HepG2 (cell line): ENCODE data around the gene TAMALIN. TPM values are rescaled to one million over a fixed set of nuclear protein-coding genes. Genes with fewer than 3 reads are reported as not detected.

Experiments used
- BORCS8-MEF2B ChIP-seq: sonication (generic); formaldehyde crosslinking; IDR thresholded peaks from 2 replicates; pipeline ENCODE4 v1.8.0; 2022; ENCODE audit warnings: mild to moderate bottlenecking, missing genetic modification reagents
- CERS6 ChIP-seq: sonication (generic); formaldehyde crosslinking; IDR thresholded peaks from 2 replicates; pipeline ENCODE4 v1.5.0; 2020; ENCODE audit warnings: missing genetic modification reagents
- DMAP1 ChIP-seq: IDR thresholded peaks from 2 replicates; pipeline ENCODE4 v1.6.1; 2016
- ELF1 ChIP-seq: sonication (generic); formaldehyde crosslinking; IDR thresholded peaks from 2 replicates; pipeline ENCODE4 v1.4.0; 2020; ENCODE audit warnings: missing genetic modification reagents
- ETV5 ChIP-seq: IDR thresholded peaks from 2 replicates; pipeline ENCODE4 v1.6.1; 2018; ENCODE audit warnings: missing biosample characterization, missing genetic modification reagents, inconsistent platforms, borderline replicate concordance
- FOXA3 ChIP-seq: IDR thresholded peaks from 2 replicates; pipeline ENCODE4 v1.6.1; 2016; ENCODE audit warnings: missing genetic modification reagents, missing compliant biosample characterization
- MLX ChIP-seq: IDR thresholded peaks from 2 replicates; pipeline ENCODE4 v1.6.1; 2016
- MTA3 ChIP-seq: sonication (generic); formaldehyde crosslinking; IDR thresholded peaks from 2 replicates; pipeline ENCODE4 v1.4.0; 2020; ENCODE audit warnings: missing genetic modification reagents
- PCBP1 ChIP-seq: fragments of 200-400 bp; formaldehyde crosslinking; IDR thresholded peaks from 2 replicates; pipeline ENCODE4 v1.6.1; 2017; ENCODE audit warnings: mild to moderate bottlenecking, low read depth, low read length, borderline replicate concordance
- PHF5A ChIP-seq: IDR thresholded peaks from one replicate; pipeline ENCODE4 v1.6.1; 2018; ENCODE audit warnings: low read depth, missing genetic modification reagents; ENCODE audit not compliant: unreplicated experiment
- PITX1 ChIP-seq: sonication (generic); formaldehyde crosslinking; IDR thresholded peaks from 2 replicates; pipeline ENCODE4 v1.5.1; 2020; ENCODE audit warnings: mild to moderate bottlenecking, missing genetic modification reagents
- POLR2A ChIP-seq, 2 experiments: IDR thresholded peaks; 2 replicates each; pipeline ENCODE4 v1.6.1; 2011; ENCODE audit warnings: low read depth in 2 of 2, low read length in 2 of 2, mild to moderate bottlenecking in 1 of 2, moderate library complexity in 1 of 2; ENCODE audit not compliant: insufficient read depth in 1 of 2
- POLR2AphosphoS5 ChIP-seq: IDR thresholded peaks from 2 replicates; pipeline ENCODE4 v1.6.1; 2012; ENCODE audit warnings: low read depth, low read length
- POLR2G ChIP-seq: fragments of 200-400 bp; formaldehyde crosslinking; IDR thresholded peaks from 2 replicates; pipeline ENCODE4 v1.6.1; 2018; ENCODE audit warnings: mild to moderate bottlenecking, low read depth, low read length, moderate library complexity
- RBFOX2 ChIP-seq: fragments of 200-400 bp; formaldehyde crosslinking; IDR thresholded peaks from 2 replicates; pipeline ENCODE4 v1.6.1; 2017; ENCODE audit warnings: low read depth, mild to moderate bottlenecking, low read length
- SMAD9 ChIP-seq: sonication (generic); formaldehyde crosslinking; IDR thresholded peaks from 2 replicates; pipeline ENCODE4 v1.5.1; 2020; ENCODE audit warnings: mild to moderate bottlenecking, missing genetic modification reagents
- TEAD3 ChIP-seq: optimal IDR thresholded peaks from 2 replicates; pipeline ENCODE3; 2016; ENCODE audit warnings: borderline replicate concordance
- ZFP36L2 ChIP-seq: sonication (generic); formaldehyde crosslinking; IDR thresholded peaks from 2 replicates; pipeline ENCODE4 v1.4.0; 2020; ENCODE audit warnings: missing genetic modification reagents
- ZFP41 ChIP-seq: sonication (generic); formaldehyde crosslinking; IDR thresholded peaks from 2 replicates; pipeline ENCODE4 v1.4.0; 2020; ENCODE audit warnings: mild to moderate bottlenecking, missing genetic modification reagents, borderline replicate concordance
- ZNF468 ChIP-seq: sonication (generic); formaldehyde crosslinking; IDR thresholded peaks from 2 replicates; pipeline ENCODE4 v1.8.0; 2022; ENCODE audit warnings: mild to moderate bottlenecking, moderate library complexity, missing genetic modification reagents
- ZNF724P ChIP-seq: sonication (generic); formaldehyde crosslinking; IDR thresholded peaks from 2 replicates; pipeline ENCODE4 v1.8.0; 2022; ENCODE audit warnings: missing genetic modification reagents, borderline replicate concordance
- polyA plus RNA-seq, 8 experiments: library from polyadenylated mRNA; depleted of rRNA in 3 of 8; stranded (reverse) in 7 of 8; unstranded in 1 of 8; fragments of >200 nt; fragmentation: Illumina TruSeq in 4 of 8; extraction: Trizol in 4 of 8; gene quantifications; 2 replicates each; pipeline versions ENCODE4 v1.2.1 to v1.2.3, GENCODE V29; 2011 to 2016; ENCODE audit warnings: low read depth in 4 of 8, missing spikeins in 1 of 8, mixed read lengths in 1 of 8; ENCODE audit not compliant: insufficient read depth in 1 of 8
- total RNA-seq, 5 experiments: library from RNA; depleted of rRNA; stranded (reverse); fragments of >200 nt; fragmentation: Illumina TruSeq; extraction: Trizol; gene quantifications; 2 replicates each; pipeline ENCODE4 v1.2.3, GENCODE V29; 2016; ENCODE audit warnings: low read depth in 1 of 5
- TF ChIP-seq, protein P1 (sequence below): conservative IDR thresholded peaks from 2 replicates; pipeline ENCODE4 v1.6.1; 2018; ENCODE audit warnings: missing genetic modification reagents
- TF ChIP-seq, protein P2 (sequence below): sonication (generic); formaldehyde crosslinking; conservative IDR thresholded peaks from 2 replicates; pipeline ENCODE4 v1.8.0; 2022; ENCODE audit warnings: low read depth, missing genetic modification reagents
- TF ChIP-seq, protein P3 (sequence below): sonication (generic); formaldehyde crosslinking; IDR thresholded peaks from 2 replicates; pipeline ENCODE4; 2020; ENCODE audit warnings: missing genetic modification reagents, mild to moderate bottlenecking, borderline replicate concordance
- TF ChIP-seq, protein P4 (sequence below): sonication (generic); formaldehyde crosslinking; IDR thresholded peaks from 2 replicates; pipeline ENCODE4 v1.5.0; 2020; ENCODE audit warnings: missing genetic modification reagents, mild to moderate bottlenecking, borderline replicate concordance

TAMALIN gene
- total and polyA plus RNA-seq, 2 of the 13 experiments (the other 11 are each of a cell fraction or from before 2014, with no cell fraction given) = 2.9 to 10.9 TPM

- no peak for TF ChIP-seq ZFP36L2
- peak; percentile 49; the same call in 1 of the 2 replicates for TF ChIP-seq DMAP1
- peak; percentile 50 for TF ChIP-seq TEAD3 (CRISPR knock-in tag)
- TF ChIP-seq MLX (CRISPR knock-in tag) = no peak
- TF ChIP-seq, protein P1, sequence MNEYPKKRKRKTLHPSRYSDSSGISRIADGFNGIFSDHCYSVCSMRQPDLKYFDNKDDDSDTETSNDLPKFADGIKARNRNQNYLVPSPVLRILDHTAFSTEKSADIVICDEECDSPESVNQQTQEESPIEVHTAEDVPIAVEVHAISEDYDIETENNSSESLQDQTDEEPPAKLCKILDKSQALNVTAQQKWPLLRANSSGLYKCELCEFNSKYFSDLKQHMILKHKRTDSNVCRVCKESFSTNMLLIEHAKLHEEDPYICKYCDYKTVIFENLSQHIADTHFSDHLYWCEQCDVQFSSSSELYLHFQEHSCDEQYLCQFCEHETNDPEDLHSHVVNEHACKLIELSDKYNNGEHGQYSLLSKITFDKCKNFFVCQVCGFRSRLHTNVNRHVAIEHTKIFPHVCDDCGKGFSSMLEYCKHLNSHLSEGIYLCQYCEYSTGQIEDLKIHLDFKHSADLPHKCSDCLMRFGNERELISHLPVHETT (CRISPR knock-in tag) = no peak
- TF ChIP-seq ZFP41 (CRISPR knock-in tag) = no peak
- TF ChIP-seq POLR2G = peak; percentile 76
- TF ChIP-seq, protein P2, sequence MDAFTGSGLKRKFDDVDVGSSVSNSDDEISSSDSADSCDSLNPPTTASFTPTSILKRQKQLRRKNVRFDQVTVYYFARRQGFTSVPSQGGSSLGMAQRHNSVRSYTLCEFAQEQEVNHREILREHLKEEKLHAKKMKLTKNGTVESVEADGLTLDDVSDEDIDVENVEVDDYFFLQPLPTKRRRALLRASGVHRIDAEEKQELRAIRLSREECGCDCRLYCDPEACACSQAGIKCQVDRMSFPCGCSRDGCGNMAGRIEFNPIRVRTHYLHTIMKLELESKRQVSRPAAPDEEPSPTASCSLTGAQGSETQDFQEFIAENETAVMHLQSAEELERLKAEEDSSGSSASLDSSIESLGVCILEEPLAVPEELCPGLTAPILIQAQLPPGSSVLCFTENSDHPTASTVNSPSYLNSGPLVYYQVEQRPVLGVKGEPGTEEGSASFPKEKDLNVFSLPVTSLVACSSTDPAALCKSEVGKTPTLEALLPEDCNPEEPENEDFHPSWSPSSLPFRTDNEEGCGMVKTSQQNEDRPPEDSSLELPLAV (CRISPR knock-in tag) = no peak
- no peak; the same call in 1 of the 2 replicates for TF ChIP-seq ETV5 (CRISPR knock-in tag)
- TF ChIP-seq RBFOX2 = no peak
- TF ChIP-seq ZNF468 (CRISPR knock-in tag) = no peak
- TF ChIP-seq PHF5A (CRISPR knock-in tag) = no peak
- TF ChIP-seq FOXA3 (CRISPR knock-in tag) = no peak
- TF ChIP-seq, protein P3, sequence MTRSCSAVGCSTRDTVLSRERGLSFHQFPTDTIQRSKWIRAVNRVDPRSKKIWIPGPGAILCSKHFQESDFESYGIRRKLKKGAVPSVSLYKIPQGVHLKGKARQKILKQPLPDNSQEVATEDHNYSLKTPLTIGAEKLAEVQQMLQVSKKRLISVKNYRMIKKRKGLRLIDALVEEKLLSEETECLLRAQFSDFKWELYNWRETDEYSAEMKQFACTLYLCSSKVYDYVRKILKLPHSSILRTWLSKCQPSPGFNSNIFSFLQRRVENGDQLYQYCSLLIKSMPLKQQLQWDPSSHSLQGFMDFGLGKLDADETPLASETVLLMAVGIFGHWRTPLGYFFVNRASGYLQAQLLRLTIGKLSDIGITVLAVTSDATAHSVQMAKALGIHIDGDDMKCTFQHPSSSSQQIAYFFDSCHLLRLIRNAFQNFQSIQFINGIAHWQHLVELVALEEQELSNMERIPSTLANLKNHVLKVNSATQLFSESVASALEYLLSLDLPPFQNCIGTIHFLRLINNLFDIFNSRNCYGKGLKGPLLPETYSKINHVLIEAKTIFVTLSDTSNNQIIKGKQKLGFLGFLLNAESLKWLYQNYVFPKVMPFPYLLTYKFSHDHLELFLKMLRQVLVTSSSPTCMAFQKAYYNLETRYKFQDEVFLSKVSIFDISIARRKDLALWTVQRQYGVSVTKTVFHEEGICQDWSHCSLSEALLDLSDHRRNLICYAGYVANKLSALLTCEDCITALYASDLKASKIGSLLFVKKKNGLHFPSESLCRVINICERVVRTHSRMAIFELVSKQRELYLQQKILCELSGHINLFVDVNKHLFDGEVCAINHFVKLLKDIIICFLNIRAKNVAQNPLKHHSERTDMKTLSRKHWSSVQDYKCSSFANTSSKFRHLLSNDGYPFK = no peak
- TF ChIP-seq ELF1 (CRISPR knock-in tag) = no peak
- no peak for TF ChIP-seq SMAD9 (CRISPR knock-in tag)
- TF ChIP-seq PCBP1 = no peak
- no peak for TF ChIP-seq ZNF724P (CRISPR knock-in tag)
- no peak for TF ChIP-seq BORCS8-MEF2B (CRISPR knock-in tag)
- TF ChIP-seq CERS6 (CRISPR knock-in tag) = no peak
- TF ChIP-seq POLR2A (IDR thresholded peaks at IDR 0.05; ENCODE audit: insufficient read depth in 1 of 2, low read depth in 2 of 2, low read length in 2 of 2) = peak in 1 of 2 experiments; percentile 47; a peak in 2 of 4 replicates
- no peak for TF ChIP-seq MTA3 (CRISPR knock-in tag)
- peak; percentile 72 for TF ChIP-seq POLR2AphosphoS5
- TF ChIP-seq PITX1 (CRISPR knock-in tag) = peak; percentile 49; the same call in 1 of the 2 replicates
- TF ChIP-seq, protein P4, sequence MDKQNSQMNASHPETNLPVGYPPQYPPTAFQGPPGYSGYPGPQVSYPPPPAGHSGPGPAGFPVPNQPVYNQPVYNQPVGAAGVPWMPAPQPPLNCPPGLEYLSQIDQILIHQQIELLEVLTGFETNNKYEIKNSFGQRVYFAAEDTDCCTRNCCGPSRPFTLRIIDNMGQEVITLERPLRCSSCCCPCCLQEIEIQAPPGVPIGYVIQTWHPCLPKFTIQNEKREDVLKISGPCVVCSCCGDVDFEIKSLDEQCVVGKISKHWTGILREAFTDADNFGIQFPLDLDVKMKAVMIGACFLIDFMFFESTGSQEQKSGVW = no peak
Measured at GRCh38 chr12:52010152-52010622, 3.4 kb downstream of the TAMALIN start (continued).
